Endothelial cell of umbilical vein (primary cell): ENCODE data around the gene LMF1. TPM values are rescaled to one million over a fixed set of nuclear protein-coding genes. Genes with fewer than 3 reads are reported as not detected.

Source experiments
- BruUV-seq: library from RNA; stranded (reverse); fragments of 400-500 nt; replicated peaks from 2 replicates; lab custom pipeline; 2021; lab: Mats Ljungman, UMichigan
- CTCF ChIA-PET: fragments of 300-600, 350-600 bp; sonication (Branson Sonifier 250); formaldehyde crosslinking; loops from one replicate; lab custom pipeline; 2021; ENCODE audit warnings: antibody characterized with exemption, inconsistent platforms; lab: Charles Lee
- POLR2A ChIA-PET: fragments of 300-600, 350-600 bp; sonication (Branson Sonifier 250); formaldehyde crosslinking; loops from one replicate; lab custom pipeline; 2021; ENCODE audit warnings: antibody characterized with exemption, inconsistent platforms; lab: Charles Lee
- DNase-seq: peaks from one replicate; pipeline ENCODE4 v3.0.0-alpha.2; 2011; ENCODE audit warnings: low read depth, low spot score
- FAIRE-seq: peaks from 2 replicates; lab custom pipeline; 2011; peaks lifted over from hg19 to GRCh38; lab: Jason Lieb, UNC
- H2AFZ ChIP-seq: 2 replicates; pipeline ENCODE4 v1.6.0; 2012; ENCODE audit warnings: low read depth, low read length, control low read depth, inconsistent platforms
- H3K27ac ChIP-seq: 2 replicates; pipeline ENCODE4 v1.5.1; 2011; ENCODE audit warnings: low read depth, mild to moderate bottlenecking, control low read depth, low read length, moderate library complexity; ENCODE audit not compliant: insufficient read depth
- H3K27me3 ChIP-seq, 2 experiments: 2 replicates each; pipeline versions ENCODE4 v1.6.0 to v1.6.1; 2011; ENCODE audit warnings: low read length in 2 of 2, mixed read lengths in 1 of 2; ENCODE audit not compliant: control insufficient read depth in 2 of 2, insufficient read depth in 2 of 2
- H3K36me3 ChIP-seq, 2 experiments: 2 replicates in 1 of 2; 3 replicates in 1 of 2; pipeline ENCODE4 v1.5.1; 2011; ENCODE audit warnings: low read length in 2 of 2, mild to moderate bottlenecking in 1 of 2, moderate library complexity in 1 of 2; ENCODE audit not compliant: control insufficient read depth in 2 of 2, insufficient read depth in 2 of 2; ENCODE audit errors: extremely low read depth in 1 of 2
- H3K4me1 ChIP-seq: 3 replicates; pipeline ENCODE4 v1.5.1; 2011; ENCODE audit warnings: mild to moderate bottlenecking, low read length; ENCODE audit not compliant: control insufficient read depth, insufficient read depth; ENCODE audit errors: extremely low read depth
- H3K4me2 ChIP-seq: 2 replicates; pipeline ENCODE4 v1.6.1; 2011; ENCODE audit warnings: low read length, control low read depth, mixed read lengths; ENCODE audit not compliant: insufficient read depth
- H3K4me3 ChIP-seq, 3 experiments: fragments of 200-600 bp in 1 of 3; sonication (generic), shearing (Covaris generic) in 1 of 3; replicated peaks in 1 of 3; 2 replicates each; pipeline ENCODE4 v1.5.1; 2011 to 2016; ENCODE audit warnings: control low read depth in 3 of 3, low read length in 3 of 3, mild to moderate bottlenecking in 2 of 3, inconsistent platforms in 1 of 3, low read depth in 1 of 3, moderate library complexity in 1 of 3; ENCODE audit not compliant: insufficient read depth in 1 of 3
- H3K79me2 ChIP-seq: 2 replicates; pipeline ENCODE4 v1.6.0; 2012; ENCODE audit warnings: low read length, inconsistent platforms; ENCODE audit not compliant: control insufficient read depth, insufficient read depth
- H3K9ac ChIP-seq: replicated peaks from 2 replicates; pipeline ENCODE3; 2011; ENCODE audit warnings: low read length, control low read depth; ENCODE audit not compliant: insufficient read depth; ENCODE audit errors: extremely low read depth
- H3K9me1 ChIP-seq: replicated peaks from 3 replicates; pipeline ENCODE4 v1.6.0; 2011; ENCODE audit warnings: mild to moderate bottlenecking, low read length; ENCODE audit not compliant: control insufficient read depth, insufficient read depth; ENCODE audit errors: extremely low read depth
- H3K9me3 ChIP-seq: replicated peaks from 2 replicates; pipeline ENCODE4 v1.5.1; 2012; ENCODE audit warnings: low read length, inconsistent platforms; ENCODE audit not compliant: control insufficient read depth, insufficient read depth
- H4K20me1 ChIP-seq: replicated peaks from 2 replicates; pipeline ENCODE3; 2011; ENCODE audit warnings: mild to moderate bottlenecking, low read length; ENCODE audit not compliant: control insufficient read depth, insufficient read depth; ENCODE audit errors: extremely low read depth
- EZH2 ChIP-seq: IDR thresholded peaks from 2 replicates; pipeline ENCODE4 v1.6.1; 2012; ENCODE audit warnings: borderline replicate concordance, low read depth, mild to moderate bottlenecking, moderate library complexity, low read length, inconsistent platforms; ENCODE audit not compliant: severe bottlenecking
- FOS ChIP-seq: IDR thresholded peaks from 2 replicates; pipeline ENCODE4 v1.6.1; 2011; ENCODE audit warnings: mild to moderate bottlenecking, low read length, moderate library complexity, borderline replicate concordance; ENCODE audit not compliant: insufficient read depth
- GATA2 ChIP-seq: IDR thresholded peaks from 2 replicates; pipeline ENCODE4 v1.7.0; 2011; ENCODE audit warnings: low read depth, mild to moderate bottlenecking, moderate library complexity, mixed read lengths, low read length; ENCODE audit not compliant: insufficient read length, insufficient read depth
- MYC ChIP-seq: IDR thresholded peaks from one replicate; pipeline ENCODE4 v1.6.1; 2011; ENCODE audit warnings: mild to moderate bottlenecking, low read depth, low read length
- dilution Hi-C: fragments of 300-500 bp; cut with MboI; formaldehyde crosslinking; loops from one replicate; pipeline ENCODE4 v1.15.0; 2019; ENCODE audit warnings: low sequenced_read_pairs; ENCODE audit not compliant: extremely low pct_ligation_motif_present
- intact Hi-C: fragments of 100-400 bp; cut with micrococcal nuclease; formaldehyde crosslinking; loops from one replicate; pipeline ENCODE4 v1.10.0; 2022
- polyA plus RNA-seq, 4 experiments: library from polyadenylated mRNA; depleted of rRNA in 3 of 4; stranded (reverse) in 3 of 4; unstranded in 1 of 4; fragments of >200 nt; gene quantifications; 2 replicates each; pipeline versions ENCODE4 v1.2.1 to v1.2.3, GENCODE V29; 2011 to 2012; ENCODE audit warnings: missing spikeins in 1 of 4
- total RNA-seq: library from RNA; stranded (reverse); gene quantifications from 2 replicates; pipeline ENCODE4 v1.2.3, GENCODE V29; 2021
- TF ChIP-seq, protein P1 (sequence below), 2 donors: IDR thresholded peaks; 1 replicate in 1 of 2; 2 replicates in 1 of 2; pipeline ENCODE4 v1.5.1; 2011; ENCODE audit warnings: low read length in 2 of 2, mild to moderate bottlenecking in 2 of 2, moderate library complexity in 2 of 2, control low read depth in 1 of 2, inconsistent platforms in 1 of 2, low read depth in 1 of 2; ENCODE audit not compliant: insufficient read depth in 1 of 2; ENCODE audit errors: extremely low read depth in 1 of 2

LMF1 gene
- total and polyA plus RNA-seq, 2 donors (not counting 3 experiments of a cell fraction or from before 2014, with no cell fraction given) = 17.8 TPM

- Histone ChIP-seq H3K36me3 (no peaks in the 10 kb centered on the region), H3K27ac (no peak overlapping the region), H3K9me3 (no peaks in the 10 kb centered on the region), H3K27me3 (no peaks in the 10 kb centered on the region), H3K4me1 (no peaks in the 10 kb centered on the region), H3K4me2 (no peak overlapping the region), H3K4me3 (no peak overlapping the region), H3K9ac (no peak overlapping the region), H3K9me1 (no peaks in the 10 kb centered on the region), H2AFZ (no peak overlapping the region), H4K20me1 (no peaks in the 10 kb centered on the region), H3K79me2 (no peaks in the 10 kb centered on the region)
- DNase-seq (no peak), FAIRE-seq (no peak)
- intact Hi-C loops = no loop called here
- ChIA-PET CTCF (no interaction called here), POLR2A (no interaction called here)
- dilution Hi-C loops = no loop called here
- no TSS peak for BruUV-seq
- TF ChIP-seq MYC (no peak), EZH2 (no peak), FOS (no peak), GATA2 (no peak)
- TF ChIP-seq, protein P1, sequence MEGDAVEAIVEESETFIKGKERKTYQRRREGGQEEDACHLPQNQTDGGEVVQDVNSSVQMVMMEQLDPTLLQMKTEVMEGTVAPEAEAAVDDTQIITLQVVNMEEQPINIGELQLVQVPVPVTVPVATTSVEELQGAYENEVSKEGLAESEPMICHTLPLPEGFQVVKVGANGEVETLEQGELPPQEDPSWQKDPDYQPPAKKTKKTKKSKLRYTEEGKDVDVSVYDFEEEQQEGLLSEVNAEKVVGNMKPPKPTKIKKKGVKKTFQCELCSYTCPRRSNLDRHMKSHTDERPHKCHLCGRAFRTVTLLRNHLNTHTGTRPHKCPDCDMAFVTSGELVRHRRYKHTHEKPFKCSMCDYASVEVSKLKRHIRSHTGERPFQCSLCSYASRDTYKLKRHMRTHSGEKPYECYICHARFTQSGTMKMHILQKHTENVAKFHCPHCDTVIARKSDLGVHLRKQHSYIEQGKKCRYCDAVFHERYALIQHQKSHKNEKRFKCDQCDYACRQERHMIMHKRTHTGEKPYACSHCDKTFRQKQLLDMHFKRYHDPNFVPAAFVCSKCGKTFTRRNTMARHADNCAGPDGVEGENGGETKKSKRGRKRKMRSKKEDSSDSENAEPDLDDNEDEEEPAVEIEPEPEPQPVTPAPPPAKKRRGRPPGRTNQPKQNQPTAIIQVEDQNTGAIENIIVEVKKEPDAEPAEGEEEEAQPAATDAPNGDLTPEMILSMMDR (IDR thresholded peaks at IDR 0.05; ENCODE audit: extremely low read depth in 1 of 2, insufficient read depth in 1 of 2, low read depth in 1 of 2, low read length in 2 of 2) = no peak
These were observed 138.0 kb downstream of the LMF1 start for GRCh38 chr16:832652-833336.
